GM12872 (cell line): ENCODE results near the gene PRKG1.

Source experiments
- TF ChIP-seq, protein P1 (sequence below): IDR thresholded peaks from 3 replicates; pipeline ENCODE4 v1.5.1; 2011; ENCODE audit warnings: low read depth, mild to moderate bottlenecking, low read length, moderate library complexity; ENCODE audit not compliant: insufficient read depth

The PRKG1 gene

DNA sequence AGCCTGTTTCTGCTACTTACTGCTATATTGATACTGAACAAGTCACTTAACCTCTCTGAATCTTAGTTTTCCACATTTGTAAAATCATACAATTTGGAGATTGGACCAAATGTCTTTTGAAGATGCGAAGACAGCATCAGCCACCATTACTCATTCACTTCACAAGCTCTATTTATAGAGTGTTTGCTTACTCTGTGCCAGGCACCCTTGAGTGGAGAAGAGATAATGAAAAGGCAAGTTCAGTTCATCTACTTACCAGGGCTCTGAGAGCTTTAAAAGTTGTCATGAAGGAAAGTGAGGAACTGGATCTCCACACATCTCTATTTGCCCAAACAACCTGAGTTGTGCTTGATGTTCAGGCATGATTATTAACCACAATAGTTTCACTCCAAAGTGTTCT is 347.6 kb downstream of the PRKG1 start:
- TF ChIP-seq, protein P1, sequence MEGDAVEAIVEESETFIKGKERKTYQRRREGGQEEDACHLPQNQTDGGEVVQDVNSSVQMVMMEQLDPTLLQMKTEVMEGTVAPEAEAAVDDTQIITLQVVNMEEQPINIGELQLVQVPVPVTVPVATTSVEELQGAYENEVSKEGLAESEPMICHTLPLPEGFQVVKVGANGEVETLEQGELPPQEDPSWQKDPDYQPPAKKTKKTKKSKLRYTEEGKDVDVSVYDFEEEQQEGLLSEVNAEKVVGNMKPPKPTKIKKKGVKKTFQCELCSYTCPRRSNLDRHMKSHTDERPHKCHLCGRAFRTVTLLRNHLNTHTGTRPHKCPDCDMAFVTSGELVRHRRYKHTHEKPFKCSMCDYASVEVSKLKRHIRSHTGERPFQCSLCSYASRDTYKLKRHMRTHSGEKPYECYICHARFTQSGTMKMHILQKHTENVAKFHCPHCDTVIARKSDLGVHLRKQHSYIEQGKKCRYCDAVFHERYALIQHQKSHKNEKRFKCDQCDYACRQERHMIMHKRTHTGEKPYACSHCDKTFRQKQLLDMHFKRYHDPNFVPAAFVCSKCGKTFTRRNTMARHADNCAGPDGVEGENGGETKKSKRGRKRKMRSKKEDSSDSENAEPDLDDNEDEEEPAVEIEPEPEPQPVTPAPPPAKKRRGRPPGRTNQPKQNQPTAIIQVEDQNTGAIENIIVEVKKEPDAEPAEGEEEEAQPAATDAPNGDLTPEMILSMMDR = no peak

DNA sequence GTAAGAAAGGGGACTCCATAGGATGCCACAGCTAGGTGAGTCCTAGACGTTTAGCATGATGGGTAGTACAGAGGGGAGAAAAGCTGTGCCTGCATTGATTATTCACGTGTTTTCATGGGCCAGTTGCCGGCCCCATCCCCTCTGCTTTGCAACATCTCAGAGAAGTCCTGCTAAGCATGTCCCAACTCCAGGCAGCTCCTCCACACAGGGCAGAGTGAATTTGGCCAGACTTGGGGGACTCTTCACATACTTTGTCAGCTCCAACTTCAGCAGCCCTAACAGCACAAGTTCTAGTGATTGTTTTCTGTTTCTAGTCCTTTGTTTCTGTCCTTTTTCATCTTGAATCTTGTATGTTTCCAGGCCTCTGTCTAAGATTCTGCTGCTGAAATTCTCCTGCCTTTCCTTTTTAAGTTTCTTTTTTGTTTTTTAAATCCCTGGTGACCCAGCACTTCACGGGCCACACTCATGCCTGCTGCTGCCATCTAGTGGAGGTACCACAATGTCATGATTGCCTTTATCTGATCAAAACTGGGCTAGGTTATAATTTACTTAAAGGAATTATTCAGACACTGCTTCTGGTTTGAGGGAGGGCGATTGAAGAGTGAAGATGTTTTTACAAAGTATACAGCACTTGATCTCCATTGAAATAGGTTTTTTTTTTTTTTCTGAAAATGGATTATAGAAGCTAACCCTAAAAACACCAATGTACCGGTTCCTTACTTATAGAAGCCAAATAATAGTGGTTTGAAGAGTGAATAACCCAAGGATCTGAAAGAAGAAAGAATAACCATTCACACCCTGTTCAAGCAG is 348.2 kb downstream of the PRKG1 start:
- TF ChIP-seq, protein P1 = peak; percentile 64

DNA sequence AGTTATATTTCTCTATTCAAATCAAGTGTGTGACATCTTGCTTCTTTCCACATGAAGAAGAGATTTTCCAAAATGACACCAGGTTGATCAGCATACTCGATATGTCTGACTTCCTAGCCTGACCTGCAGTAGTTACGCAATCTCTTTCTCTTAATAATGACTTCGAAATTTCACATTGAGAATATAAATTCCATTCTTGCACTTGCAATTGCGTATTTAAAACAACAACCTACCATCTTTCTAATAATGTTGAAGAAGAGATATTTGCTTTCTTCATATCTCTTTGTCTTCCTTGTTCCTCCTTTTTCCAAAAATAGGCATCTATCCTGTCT is 348.8 kb downstream of the PRKG1 start:
- TF ChIP-seq, protein P1 = no peak

DNA sequence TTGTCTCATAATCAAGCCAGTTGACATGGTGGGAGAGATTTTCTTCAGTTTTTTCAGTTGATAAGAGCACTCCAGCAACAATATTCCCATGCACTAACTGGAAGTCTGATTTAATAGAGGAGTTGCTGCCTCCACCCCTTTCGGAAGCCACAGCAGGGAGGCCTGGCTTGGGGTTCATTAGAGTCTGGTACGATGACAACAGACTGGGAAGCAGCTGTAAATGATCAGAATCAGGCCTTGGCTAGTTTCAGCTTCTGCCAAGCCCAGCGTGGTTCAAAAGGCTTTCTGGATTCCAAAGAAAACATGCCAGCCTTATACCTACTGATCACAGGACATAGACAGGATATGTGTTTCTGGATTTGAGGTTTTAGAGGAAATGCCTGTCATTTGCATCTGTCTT is 351.1 kb downstream of the PRKG1 start:
- TF ChIP-seq, protein P1 = no peak

DNA sequence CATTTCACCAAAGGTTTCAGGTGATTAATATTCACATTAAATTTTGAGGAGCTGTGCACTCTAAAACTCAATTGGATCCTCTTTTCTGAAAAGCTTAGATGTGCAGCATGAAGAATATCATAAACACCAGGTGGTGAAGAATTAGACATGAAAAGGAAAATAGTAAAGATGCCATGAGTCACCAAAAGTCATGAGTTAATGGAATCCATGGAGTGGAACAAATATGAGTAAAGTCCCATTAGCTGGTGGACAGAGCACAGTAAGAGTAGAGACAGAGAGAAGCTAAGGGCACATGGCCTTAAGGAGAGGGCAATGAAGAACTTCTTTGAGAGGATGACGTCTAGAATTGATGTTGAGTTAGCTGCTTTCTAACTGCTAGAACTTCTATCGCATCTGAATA is 353.5 kb downstream of the PRKG1 start:
- TF ChIP-seq, protein P1 = no peak

DNA sequence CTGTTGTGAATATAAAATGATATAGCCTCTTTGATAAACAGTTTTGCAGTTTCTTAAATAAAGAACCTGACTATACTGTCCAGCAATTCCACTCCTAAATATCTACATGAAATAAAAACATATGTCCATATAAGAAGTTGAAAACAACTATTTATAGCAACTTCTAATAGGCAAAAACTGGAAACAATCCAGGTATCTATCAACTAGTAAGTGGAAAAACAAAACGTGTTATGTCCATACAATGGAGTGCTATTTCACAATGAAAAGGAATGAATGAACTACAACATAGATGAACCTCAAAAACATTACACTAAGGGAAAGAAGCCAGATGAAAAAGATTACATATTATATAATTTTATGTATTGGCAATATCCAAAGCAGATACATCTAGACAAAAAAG is 356.2 kb downstream of the PRKG1 start:
- TF ChIP-seq, protein P1 = no peak

DNA sequence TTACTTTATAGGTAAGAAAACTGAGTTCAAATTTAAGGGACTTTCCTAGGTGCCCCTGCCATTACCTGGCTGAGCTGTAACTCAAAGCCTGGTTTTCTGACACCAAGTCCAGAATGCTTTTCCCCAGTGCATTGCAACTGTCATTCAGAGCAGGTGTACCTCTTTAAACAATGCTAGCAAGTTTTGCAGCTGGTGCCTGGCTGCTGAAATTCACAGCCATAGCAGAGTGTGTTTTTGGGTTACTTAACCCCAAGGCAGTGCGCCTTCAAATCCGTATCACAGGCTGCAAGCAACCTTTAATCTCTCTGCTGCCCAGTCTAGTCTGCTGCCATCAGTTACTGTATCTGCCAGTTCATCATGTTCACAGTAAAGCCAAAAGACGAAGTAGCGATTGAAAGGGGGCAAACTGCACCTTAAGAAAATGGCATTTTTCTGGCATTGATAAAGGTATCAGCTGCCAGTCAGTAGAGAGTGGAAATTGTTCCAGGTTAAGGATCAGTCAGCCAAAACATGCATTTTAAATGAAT is 359.7 kb downstream of the PRKG1 start:
- TF ChIP-seq, protein P1 = no peak
